ENCODE results near the gene GADD45GIP1. TPM values are rescaled to one million over a fixed set of nuclear protein-coding genes. Genes with fewer than 3 reads are reported as not detected.

GADD45GIP1 gene
- total RNA-seq, 1 donor, result 23.0 TPM

- DNase-seq (ENCODE audit: low read depth), result peak; percentile 86
Measured at GRCh38 chr19:12933287-12934072, 23.5 kb downstream of the GADD45GIP1 start, which contains the start of gene FARSA. TSS of gene FARSA (minus strand) at chr19:12933711. CDS start at chr19:12933696, 15 bp downstream.

DNA sequence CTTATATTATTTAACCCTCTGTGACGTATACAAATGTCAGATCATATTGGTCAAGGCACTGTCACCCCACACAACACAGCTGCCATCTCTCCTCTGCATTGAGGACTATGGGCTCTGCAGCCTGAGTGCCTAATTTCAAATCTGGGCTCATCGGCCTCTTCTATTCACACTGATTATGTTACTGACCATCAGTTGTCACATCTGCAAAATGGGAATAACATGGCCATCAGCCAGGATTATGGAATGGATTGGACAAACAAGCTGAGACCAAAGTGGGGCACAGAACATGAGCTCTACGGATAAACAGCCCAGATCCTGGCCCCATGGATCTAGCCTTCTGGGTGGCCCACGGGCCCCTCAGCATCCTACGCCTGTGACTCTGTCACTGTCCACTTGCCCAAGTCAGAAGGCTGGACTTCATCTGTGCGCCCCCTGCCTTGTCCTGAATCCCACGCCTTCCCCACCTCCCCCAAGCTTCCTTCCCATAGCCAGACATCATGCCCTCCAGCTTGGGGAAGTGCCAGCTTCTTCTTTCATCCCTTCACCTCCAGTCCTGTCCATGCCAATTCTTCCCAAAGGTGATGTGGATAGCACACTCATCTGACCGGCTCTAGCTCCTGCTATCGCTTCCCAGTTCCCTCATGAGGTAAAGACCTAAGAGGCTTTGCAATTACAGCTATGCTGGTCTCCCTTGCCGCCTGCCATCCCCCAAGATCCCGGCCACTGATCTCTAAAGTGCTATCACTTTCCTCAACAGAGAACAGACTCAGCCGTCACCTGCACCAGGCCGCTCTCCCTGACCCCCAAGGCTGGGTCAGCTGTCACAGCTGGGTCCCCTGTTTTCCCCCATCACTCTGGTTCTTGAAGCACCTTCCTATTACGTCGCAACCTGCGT, 24.4 kb downstream of the GADD45GIP1 start:
- TF ChIP-seq, protein P1, sequence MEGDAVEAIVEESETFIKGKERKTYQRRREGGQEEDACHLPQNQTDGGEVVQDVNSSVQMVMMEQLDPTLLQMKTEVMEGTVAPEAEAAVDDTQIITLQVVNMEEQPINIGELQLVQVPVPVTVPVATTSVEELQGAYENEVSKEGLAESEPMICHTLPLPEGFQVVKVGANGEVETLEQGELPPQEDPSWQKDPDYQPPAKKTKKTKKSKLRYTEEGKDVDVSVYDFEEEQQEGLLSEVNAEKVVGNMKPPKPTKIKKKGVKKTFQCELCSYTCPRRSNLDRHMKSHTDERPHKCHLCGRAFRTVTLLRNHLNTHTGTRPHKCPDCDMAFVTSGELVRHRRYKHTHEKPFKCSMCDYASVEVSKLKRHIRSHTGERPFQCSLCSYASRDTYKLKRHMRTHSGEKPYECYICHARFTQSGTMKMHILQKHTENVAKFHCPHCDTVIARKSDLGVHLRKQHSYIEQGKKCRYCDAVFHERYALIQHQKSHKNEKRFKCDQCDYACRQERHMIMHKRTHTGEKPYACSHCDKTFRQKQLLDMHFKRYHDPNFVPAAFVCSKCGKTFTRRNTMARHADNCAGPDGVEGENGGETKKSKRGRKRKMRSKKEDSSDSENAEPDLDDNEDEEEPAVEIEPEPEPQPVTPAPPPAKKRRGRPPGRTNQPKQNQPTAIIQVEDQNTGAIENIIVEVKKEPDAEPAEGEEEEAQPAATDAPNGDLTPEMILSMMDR (IDR thresholded peaks at IDR 0.05; ENCODE audit: insufficient read depth, low read length), result no peak
- peak overlapping the region; percentile 100 for H3K4me3 ChIP-seq (ENCODE audit: low read depth, low read length)
- DNase-seq (ENCODE audit: low read depth), result no peak

More at GRCh38 chr19:12933287-12934072, 23.5 kb downstream of the GADD45GIP1 start, which contains the start of gene FARSA:
- TF ChIP-seq, protein P1 (IDR thresholded peaks at IDR 0.05; ENCODE audit: insufficient read depth, low read length), result no peak
- H3K4me3 ChIP-seq (ENCODE audit: low read depth, low read length), result peak within 1 kb of the TSS; percentile 100

DNA sequence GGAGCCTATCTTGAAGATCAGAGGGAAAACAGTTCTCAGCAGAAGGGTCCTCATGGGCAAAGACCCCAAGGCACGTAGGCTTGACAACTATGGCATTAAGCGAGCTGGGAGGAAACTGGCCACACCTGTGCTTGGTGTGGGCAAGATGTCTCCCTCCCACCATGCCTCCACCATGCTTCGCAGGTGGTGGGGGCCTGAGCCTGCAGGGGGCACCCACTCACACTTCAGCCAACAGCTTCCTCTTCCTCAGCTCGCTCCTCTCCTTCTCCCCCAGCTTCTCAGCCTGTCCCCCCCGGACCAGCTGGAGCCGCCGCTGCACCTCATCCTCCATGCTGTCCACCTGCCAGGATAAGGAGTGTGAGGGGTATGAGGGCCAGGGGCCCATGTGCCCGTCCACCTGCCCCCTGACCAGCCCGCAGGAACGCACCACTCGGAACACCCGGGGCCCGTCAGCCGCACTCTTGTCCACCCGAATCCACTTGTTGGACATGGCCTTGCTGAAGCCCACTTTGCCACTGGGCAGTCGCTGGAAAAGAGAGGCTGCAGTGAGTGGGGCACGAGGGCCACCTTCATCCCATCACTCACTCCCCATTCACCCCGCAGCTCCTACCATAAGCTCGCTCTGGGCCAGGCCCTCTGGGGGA, 26.9 kb downstream of the GADD45GIP1 start:
- DNase-seq (ENCODE audit: low read depth), result no peak
- H3K4me3 ChIP-seq (ENCODE audit: low read depth, low read length), result no peak overlapping the region
- TF ChIP-seq, protein P1 (IDR thresholded peaks at IDR 0.05; ENCODE audit: insufficient read depth, low read length), result no peak

DNA sequence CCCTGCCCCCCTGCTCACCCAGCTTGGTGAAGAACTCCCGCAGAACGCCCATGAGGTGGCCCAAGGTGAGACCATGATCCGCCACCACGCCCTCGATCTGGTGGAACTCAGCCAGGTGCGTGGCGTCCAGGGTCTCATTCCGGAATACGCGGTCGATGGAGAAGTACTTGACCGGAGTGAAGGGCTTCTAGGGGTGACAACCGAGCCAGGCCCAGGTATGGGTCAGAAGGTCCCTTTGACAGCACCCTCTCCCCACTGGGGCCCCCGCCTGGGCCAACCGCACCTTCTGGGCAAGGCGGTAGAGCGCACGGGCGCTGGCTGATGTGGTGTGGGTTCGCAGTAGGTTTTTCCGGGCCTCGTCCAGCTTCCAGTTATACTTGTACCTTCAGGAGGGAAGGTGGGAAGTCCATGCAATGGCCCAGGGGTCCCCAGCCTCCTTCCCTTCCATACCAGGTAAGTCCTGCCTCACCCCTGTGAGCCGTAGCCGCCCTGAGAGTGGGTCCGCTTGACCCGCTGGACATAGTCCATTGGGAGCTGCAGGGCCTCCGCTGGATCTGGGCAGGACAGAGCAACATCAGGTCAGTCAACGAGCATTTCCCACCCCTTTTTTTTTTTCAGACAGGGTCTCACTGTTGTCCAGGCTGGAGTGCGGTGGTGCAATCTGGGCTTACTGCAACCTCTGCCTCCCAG, 32.3 kb downstream of the GADD45GIP1 start:
- TF ChIP-seq, protein P1 (IDR thresholded peaks at IDR 0.05; ENCODE audit: insufficient read depth, low read length), result no peak
- H3K4me3 ChIP-seq (ENCODE audit: low read depth, low read length), result no peak overlapping the region
- DNase-seq (ENCODE audit: low read depth), result no peak

DNA sequence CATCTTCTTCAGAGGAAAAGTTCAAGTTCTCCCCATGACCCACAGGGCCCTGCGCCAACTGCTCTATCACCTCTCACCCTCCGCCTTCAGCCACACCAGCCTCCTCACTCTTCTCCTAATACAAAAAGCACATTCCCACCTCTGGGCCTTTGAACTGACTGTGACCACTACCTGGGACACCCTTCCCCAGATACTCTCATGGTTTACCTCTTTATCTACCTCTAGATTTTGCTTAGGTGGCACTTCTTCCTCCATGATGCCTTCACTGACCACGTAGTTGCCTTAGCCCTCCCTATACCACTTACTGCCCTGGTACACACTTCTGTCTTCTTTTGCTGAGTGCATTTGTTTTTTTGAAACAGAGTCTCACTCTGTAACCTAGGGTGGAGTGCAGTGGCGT, 34.1 kb downstream of the GADD45GIP1 start:
- H3K4me3 ChIP-seq (ENCODE audit: low read depth, low read length), result no peak overlapping the region
- TF ChIP-seq, protein P1 (IDR thresholded peaks at IDR 0.05; ENCODE audit: insufficient read depth, low read length), result no peak
- no peak for DNase-seq (ENCODE audit: low read depth)

DNA sequence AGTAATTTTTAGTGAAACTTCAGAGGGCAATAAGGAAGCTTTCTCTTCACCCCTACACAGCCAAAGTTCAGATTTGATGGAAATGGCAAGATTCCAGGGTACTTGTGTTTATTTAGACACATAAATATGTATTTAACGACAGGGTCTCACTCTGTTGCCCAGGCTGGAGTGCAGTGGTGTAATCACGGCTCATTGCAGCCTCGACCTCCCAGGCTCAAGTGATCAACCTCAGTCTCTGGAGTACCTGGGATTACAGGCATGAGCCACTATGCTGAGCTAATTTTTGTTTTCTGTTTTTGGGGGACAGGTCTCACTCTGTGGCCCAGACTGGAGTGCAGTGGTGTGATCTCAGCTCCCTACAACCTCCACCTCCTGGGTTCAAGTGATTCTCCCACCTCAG, 36.0 kb downstream of the GADD45GIP1 start:
- TF ChIP-seq, protein P1 (IDR thresholded peaks at IDR 0.05; ENCODE audit: insufficient read depth, low read length), result no peak

More for the DNA sequence above, 36.0 kb downstream of the GADD45GIP1 start:
- H3K4me3 ChIP-seq (ENCODE audit: low read depth, low read length), result no peak overlapping the region
- DNase-seq (ENCODE audit: low read depth), result no peak
